NCI-H1048 (cell line): ENCODE measurements around the gene SMC1A.

Experiments
- DNase-seq: peaks from one replicate; lab custom pipeline; 2025; lab: John Stamatoyannopoulos, UW

Gene SMC1A

GRCh38 chrX:53340852-53341645 lies 81.4 kb downstream of the SMC1A start:
- DNase-seq, result no peak

- DNase-seq, result no peak
These were observed 85.4 kb downstream of the SMC1A start for GRCh38 chrX:53337101-53337500.

- DNase-seq, result no peak
These were observed 88.6 kb downstream of the SMC1A start for GRCh38 chrX:53333853-53334252.

- no peak for DNase-seq
These were observed 90.2 kb downstream of the SMC1A start for GRCh38 chrX:53332204-53332603.

- DNase-seq, result no peak
These were observed 92.1 kb downstream of the SMC1A start for GRCh38 chrX:53330331-53330730.

- no peak for DNase-seq
These were observed 97.7 kb downstream of the SMC1A start for GRCh38 chrX:53324803-53325202.
